Subcutaneous preadipocyte (primary cell): ENCODE measurements around the gene DEFB124. TPM values are rescaled to one million over a fixed set of nuclear protein-coding genes. Genes with fewer than 3 reads are reported as not detected.

Experiments used
- total RNA-seq: library from RNA; depleted of rRNA; stranded (reverse); fragments of >200 nt; gene quantifications from 2 replicates; pipeline ENCODE4 v1.2.3, GENCODE V29; 2012

The DEFB124 gene, protein sequence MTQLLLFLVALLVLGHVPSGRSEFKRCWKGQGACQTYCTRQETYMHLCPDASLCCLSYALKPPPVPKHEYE
- not detected in 2 replicates for total RNA-seq

DNA sequence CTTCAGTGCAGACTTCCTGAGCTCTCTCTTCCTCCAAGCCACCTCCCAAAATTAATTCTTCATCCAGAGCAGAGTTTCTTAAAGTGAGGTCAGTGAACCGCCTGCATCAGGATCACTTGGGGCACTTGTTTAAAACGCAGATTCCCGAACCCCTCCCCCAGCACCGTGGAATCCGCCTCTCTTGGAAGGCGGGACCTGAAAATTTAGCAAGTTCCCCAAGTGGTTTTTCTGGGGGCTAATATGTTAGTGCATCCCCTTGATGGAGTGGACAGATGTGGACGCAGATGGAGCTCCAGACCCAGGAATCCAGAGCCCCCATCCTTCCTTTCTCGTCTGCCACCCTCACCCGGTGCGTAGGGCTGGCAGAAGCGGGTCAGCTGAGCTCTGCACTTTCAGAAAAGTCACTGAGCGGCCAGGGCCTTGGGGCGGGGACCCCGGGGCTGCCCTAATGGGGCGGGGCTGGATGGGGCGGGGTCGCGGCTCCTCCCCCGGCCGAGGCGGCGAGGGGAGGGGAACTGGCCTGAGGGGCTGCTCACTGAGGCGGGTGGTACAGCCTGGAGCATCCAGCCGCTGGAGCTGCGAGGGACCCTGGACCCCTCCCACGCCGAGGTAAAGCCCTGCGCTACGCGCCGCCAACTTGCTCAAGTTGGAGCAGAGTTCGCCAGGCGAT, at the start of gene DEFB124, which contains the start of gene REM1:
Gene DEFB124, minus strand, starts transcription at position 370 of the 670 bp plus-strand sequence. CDS start 2,114 bp downstream, outside the sequence.
Gene REM1, plus strand, starts transcription at position 531 of the 670 bp plus-strand sequence. CDS start 1,158 bp downstream, outside the sequence.

GRCh38 chr20:31514154-31515071, 39.5 kb upstream of the DEFB124 start, which contains the start of gene HM13:
Gene HM13, plus strand, starts transcription at chr20:31514442. Its CDS starts 110 bp downstream, at chr20:31514552.

GRCh38 chr20:31440012-31440659, 34.8 kb downstream of the DEFB124 start, which contains the start of gene DEFB123:
Gene DEFB123, plus strand, starts transcription at chr20:31440632. Its CDS starts 67 bp downstream, at chr20:31440699.

Other genes starting within 250 kb of the DEFB124 start
- gene DEFB115, start 217.5 kb downstream of the DEFB124 start, total RNA-seq: not detected in 2 replicates
- gene DEFB116, start 166.5 kb downstream of the DEFB124 start, total RNA-seq: not detected in 2 replicates
- not detected in 2 replicates for gene DEFB118, start 106.5 kb downstream of the DEFB124 start, total RNA-seq
- gene DEFB119, start 84.5 kb downstream of the DEFB124 start, total RNA-seq: not detected in 2 replicates
- not detected in 2 replicates for gene DEFB121, start 68.9 kb downstream of the DEFB124 start, total RNA-seq
- not detected in 2 replicates for gene DEFB123, start 34.5 kb downstream of the DEFB124 start, total RNA-seq
- not detected in 2 replicates for gene REM1, start 161 bp upstream of the DEFB124 start, total RNA-seq
- gene HM13, start 39.3 kb upstream of the DEFB124 start, total RNA-seq: 112 and 125 TPM in 2 replicates
- gene ID1, start 130.2 kb upstream of the DEFB124 start, total RNA-seq: 54.2 and 75.0 TPM in 2 replicates
- not detected in 2 replicates for gene COX4I2, start 162.8 kb upstream of the DEFB124 start, total RNA-seq
- 159 and 215 TPM in 2 replicates for gene BCL2L1, start 247.7 kb upstream of the DEFB124 start, total RNA-seq